Choroid plexus epithelial cell (primary cell): Measurements from ENCODE around the gene ABCC8.
A peak's percentile ranks its signal among the peaks of the same experiment; 100 is the strongest.

Experiments used
- DNase-seq: peaks from one replicate; pipeline ENCODE4 v3.0.0-alpha.2; 2010; ENCODE audit warnings: low read depth
- H3K4me3 ChIP-seq: 2 replicates; pipeline ENCODE4 v1.5.1; 2011; ENCODE audit warnings: low read depth, mild to moderate bottlenecking, control low read depth, low read length, moderate library complexity
- TF ChIP-seq, protein P1 (sequence below): conservative IDR thresholded peaks from 2 replicates; pipeline ENCODE4 v1.5.1; 2011; ENCODE audit warnings: low read depth, mild to moderate bottlenecking, control low read depth, inconsistent platforms, low read length, moderate library complexity

The ABCC8 gene

DNA sequence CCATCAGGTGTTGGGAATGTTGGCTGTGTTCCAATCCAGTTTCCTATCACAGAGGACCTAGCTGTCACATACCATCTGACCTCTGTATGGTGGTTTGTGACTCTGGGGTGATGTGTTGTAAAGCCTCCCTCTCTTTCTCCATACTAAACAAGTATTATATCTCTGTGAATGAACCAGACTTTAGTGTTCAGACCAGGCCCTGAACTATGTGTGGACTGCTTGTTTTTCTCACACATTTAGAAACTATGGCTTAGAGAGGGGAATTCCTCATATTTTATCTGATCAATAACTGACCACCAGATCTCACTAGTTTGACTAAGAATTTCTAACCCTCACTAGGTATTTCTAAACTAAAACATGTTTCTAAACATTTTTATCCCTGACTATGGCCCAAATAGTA lies 107.6 kb downstream of the ABCC8 start:
- no peak for DNase-seq
- no peak overlapping the region for H3K4me3 ChIP-seq
- TF ChIP-seq, protein P1, sequence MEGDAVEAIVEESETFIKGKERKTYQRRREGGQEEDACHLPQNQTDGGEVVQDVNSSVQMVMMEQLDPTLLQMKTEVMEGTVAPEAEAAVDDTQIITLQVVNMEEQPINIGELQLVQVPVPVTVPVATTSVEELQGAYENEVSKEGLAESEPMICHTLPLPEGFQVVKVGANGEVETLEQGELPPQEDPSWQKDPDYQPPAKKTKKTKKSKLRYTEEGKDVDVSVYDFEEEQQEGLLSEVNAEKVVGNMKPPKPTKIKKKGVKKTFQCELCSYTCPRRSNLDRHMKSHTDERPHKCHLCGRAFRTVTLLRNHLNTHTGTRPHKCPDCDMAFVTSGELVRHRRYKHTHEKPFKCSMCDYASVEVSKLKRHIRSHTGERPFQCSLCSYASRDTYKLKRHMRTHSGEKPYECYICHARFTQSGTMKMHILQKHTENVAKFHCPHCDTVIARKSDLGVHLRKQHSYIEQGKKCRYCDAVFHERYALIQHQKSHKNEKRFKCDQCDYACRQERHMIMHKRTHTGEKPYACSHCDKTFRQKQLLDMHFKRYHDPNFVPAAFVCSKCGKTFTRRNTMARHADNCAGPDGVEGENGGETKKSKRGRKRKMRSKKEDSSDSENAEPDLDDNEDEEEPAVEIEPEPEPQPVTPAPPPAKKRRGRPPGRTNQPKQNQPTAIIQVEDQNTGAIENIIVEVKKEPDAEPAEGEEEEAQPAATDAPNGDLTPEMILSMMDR, result no peak

DNA sequence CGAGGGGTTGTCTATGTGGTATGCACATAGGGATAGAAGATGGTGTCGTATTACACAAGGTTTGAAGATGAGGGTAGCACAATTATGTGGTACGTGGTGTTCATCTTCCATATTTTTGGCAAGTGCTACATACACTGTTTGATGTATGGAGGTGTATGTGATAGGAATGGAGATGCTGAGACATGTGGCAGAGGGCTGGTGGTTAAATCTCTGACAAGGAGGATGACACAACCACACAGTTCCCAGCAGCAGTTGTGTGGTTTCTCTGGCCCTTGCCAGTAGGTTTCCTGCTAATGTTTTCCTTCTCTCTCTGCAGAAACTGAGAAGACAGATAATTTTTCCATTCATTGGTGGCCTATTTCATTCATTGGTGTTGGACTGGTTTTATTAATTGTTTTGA lies 108.1 kb downstream of the ABCC8 start:
- TF ChIP-seq, protein P1, result no peak
- H3K4me3 ChIP-seq, result no peak overlapping the region
- no peak for DNase-seq

DNA sequence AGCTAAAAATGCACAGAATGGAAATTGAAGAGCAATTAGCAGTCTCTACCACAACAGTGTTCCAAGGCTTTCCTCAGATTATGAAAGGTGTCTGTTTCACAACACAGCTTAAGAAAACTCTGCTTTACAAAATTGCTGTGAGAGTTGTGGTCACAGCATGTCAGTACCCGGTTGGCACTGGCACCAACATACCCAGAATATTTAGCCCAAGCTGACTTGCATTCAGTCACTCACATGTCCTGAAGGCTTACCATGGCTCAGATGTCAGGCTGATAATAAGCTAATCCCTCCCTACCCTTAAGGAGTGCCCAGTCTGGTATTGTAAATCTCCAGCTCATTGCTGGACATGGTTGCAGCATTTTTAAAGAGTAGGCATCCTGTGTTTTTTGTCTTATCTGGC lies 110.2 kb downstream of the ABCC8 start:
- no peak for DNase-seq
- TF ChIP-seq, protein P1, result no peak
- no peak overlapping the region for H3K4me3 ChIP-seq

DNA sequence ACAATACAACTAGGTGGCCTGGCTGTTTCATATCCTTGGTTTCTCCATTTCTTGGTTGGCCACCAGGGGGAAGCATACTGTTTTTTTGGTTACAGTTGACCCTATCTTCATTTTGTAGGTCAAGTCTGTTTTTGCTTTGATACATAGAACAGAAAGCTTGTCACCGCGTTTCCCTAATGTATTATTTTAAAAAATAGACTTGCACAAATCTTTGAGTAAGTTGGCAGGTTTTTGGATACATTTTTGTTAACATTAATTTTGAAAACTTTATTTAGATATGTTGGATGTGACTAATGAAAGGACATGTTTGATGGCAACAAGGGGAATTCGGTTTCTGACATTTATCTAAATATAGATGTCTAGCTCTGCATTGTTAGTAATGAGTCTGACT lies 122.0 kb downstream of the ABCC8 start:
- TF ChIP-seq, protein P1, result peak; percentile 73
- DNase-seq, result peak; percentile 85
- no peak overlapping the region for H3K4me3 ChIP-seq

DNA sequence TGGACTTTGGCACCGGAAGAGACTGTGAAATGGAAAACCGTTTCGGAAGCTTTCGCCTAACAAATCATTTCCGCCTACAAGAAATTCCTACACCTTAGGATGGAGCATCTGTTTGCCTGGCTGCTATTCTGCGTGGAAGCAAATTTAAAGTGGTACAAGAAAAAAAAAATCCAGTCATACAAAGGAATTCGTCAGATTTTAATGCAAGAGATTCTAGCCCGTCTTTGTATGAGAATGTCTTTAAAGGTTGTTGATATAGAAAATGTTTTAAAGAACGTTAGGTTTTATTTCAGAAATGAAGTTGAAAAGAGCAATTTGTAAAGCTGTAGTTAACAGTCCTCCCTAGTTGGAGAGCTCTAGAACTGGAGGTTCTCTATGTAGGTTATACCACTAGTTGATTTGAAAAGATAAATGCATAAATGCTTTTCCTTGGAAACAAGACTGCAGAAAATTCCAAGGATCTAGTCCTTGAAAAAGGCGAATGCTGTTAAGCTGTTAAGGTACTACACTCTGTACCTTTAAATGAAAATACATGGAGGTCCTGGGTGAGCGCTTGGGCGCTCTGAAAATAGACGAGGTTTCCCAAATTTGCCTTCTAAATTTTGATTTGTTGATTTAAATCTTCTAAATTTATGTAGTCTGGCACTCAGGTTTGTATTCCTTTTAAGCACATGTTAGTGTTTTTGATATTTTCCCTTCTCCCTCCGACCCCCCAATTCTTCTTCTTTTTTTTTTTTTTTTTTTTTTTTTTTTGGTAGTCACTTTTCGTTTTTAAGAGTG lies 122.6 kb downstream of the ABCC8 start:
- DNase-seq, result no peak
- TF ChIP-seq, protein P1, result no peak
- H3K4me3 ChIP-seq, result peak overlapping the region; percentile 62

DNA sequence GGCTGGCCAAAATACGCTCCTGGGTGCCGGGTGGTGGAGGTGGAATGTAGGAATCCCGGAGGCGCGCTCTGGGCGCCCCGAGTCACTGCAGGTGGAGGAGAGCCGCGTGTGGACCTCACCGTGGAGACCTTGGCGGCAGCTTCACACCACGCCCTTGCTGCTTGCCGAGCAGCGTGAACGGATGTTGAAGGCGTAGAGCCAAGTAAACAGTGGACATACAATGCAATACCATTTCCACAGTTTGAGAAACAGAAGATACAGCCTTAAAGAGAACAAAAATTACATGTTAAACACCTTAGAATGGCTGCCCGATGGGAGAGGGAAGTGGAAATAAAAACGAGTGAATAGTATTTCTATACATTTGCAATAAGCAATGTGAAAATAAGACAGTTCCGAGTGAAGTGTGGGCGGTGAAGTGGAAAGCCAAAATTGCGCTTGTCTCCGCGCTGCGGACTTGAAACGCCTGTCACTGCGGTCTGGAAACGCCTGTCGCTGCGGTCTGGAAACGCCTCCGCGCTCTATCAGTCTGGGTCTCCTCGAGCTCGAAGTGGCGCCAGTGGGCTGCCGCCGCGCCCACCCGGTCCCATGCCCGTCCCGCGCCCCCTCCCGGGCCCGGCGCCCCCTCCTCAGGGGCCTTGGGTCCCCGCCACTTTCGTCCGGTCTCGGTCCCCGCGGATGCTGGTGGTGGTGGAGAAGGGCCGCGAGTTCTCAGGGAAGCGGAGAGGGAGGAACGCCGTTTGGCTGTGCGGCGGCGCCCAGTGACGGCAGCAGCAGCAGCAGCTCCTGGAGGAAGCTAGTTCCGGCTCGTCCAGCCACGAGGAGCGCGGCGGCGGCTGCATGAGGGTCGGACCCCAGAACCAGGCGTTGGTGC lies 123.5 kb downstream of the ABCC8 start:
- H3K4me3 ChIP-seq, result peak overlapping the region; percentile 62
- TF ChIP-seq, protein P1, result no peak
- DNase-seq, result peak; percentile 78
